ENCODE data around the gene CELA1. TPM values are rescaled to one million over a fixed set of nuclear protein-coding genes. Genes with fewer than 3 reads are reported as not detected.

The CELA1 gene
- total RNA-seq: not detected in 2 replicates
- not detected for polyA plus RNA-seq (2012)

GRCh38 chr12:51346581-51346980, at the start of gene CELA1:
CELA1 (minus strand) TSS chr12:51346679; CDS start chr12:51346638, 41 bp downstream.
- no peak for DNase-seq (ENCODE audit: low read depth)

GRCh38 chr12:51395283-51396230, 49.1 kb upstream of the CELA1 start:
- DNase-seq (ENCODE audit: low read depth): no peak

- DNase-seq (ENCODE audit: low read depth): peak; percentile 48
Measured at GRCh38 chr12:51393676-51394545, 47.4 kb upstream of the CELA1 start.

GRCh38 chr12:51392556-51393237, 46.2 kb upstream of the CELA1 start:
- no peak for DNase-seq (ENCODE audit: low read depth)

- DNase-seq (ENCODE audit: low read depth): no peak
Measured at GRCh38 chr12:51391283-51392123, 45.0 kb upstream of the CELA1 start, which contains the start of gene GALNT6. GALNT6 (minus strand) TSS chr12:51391406; CDS start chr12:51379781, 11,625 bp downstream.

- DNase-seq (ENCODE audit: low read depth): no peak
Measured at GRCh38 chr12:51390891-51391282, 44.4 kb upstream of the CELA1 start.

GRCh38 chr12:51390457-51390856, 44.0 kb upstream of the CELA1 start:
- DNase-seq (ENCODE audit: low read depth): no peak

- peak; percentile 77 for DNase-seq (ENCODE audit: low read depth)
Measured at GRCh38 chr12:51389302-51389999, 43.0 kb upstream of the CELA1 start.

- no peak for DNase-seq (ENCODE audit: low read depth)
Measured at GRCh38 chr12:51388846-51389245, 42.4 kb upstream of the CELA1 start.

- no peak for DNase-seq (ENCODE audit: low read depth)
Measured at GRCh38 chr12:51388069-51388799, 41.8 kb upstream of the CELA1 start.

GRCh38 chr12:51386351-51386750, 39.9 kb upstream of the CELA1 start:
- no peak for DNase-seq (ENCODE audit: low read depth)

- no peak for DNase-seq (ENCODE audit: low read depth)
Measured at GRCh38 chr12:51383269-51383905, 36.9 kb upstream of the CELA1 start.

- no peak for DNase-seq (ENCODE audit: low read depth)
Measured at GRCh38 chr12:51382173-51382572, 35.7 kb upstream of the CELA1 start.

- peak; percentile 74 for DNase-seq (ENCODE audit: low read depth)
Measured at GRCh38 chr12:51381226-51382079, 35.0 kb upstream of the CELA1 start.

GRCh38 chr12:51379571-51379970, 33.1 kb upstream of the CELA1 start:
- DNase-seq (ENCODE audit: low read depth): no peak

- DNase-seq (ENCODE audit: low read depth): peak; percentile 37
Measured at GRCh38 chr12:51378749-51379148, 32.3 kb upstream of the CELA1 start.
